ENCODE results near the gene ITGB7.

- TF ChIP-seq, protein P1, sequence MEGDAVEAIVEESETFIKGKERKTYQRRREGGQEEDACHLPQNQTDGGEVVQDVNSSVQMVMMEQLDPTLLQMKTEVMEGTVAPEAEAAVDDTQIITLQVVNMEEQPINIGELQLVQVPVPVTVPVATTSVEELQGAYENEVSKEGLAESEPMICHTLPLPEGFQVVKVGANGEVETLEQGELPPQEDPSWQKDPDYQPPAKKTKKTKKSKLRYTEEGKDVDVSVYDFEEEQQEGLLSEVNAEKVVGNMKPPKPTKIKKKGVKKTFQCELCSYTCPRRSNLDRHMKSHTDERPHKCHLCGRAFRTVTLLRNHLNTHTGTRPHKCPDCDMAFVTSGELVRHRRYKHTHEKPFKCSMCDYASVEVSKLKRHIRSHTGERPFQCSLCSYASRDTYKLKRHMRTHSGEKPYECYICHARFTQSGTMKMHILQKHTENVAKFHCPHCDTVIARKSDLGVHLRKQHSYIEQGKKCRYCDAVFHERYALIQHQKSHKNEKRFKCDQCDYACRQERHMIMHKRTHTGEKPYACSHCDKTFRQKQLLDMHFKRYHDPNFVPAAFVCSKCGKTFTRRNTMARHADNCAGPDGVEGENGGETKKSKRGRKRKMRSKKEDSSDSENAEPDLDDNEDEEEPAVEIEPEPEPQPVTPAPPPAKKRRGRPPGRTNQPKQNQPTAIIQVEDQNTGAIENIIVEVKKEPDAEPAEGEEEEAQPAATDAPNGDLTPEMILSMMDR (IDR thresholded peaks at IDR 0.05; ENCODE audit: insufficient read depth, low read depth, low read length): peak; percentile 12
- TF ChIP-seq EZH2 (IDR thresholded peaks at IDR 0.05; ENCODE audit: insufficient read depth, low read length): no peak
Observed at GRCh38 chr12:53211476-53212381, 4.7 kb upstream of the ITGB7 start.

All from astrocyte (in vitro differentiated cells and primary cell).